HG02981 (cell line): ENCODE measurements around the gene MLN.
A peak's percentile ranks its signal among the peaks of the same experiment; 100 is the strongest.

Source experiments
- ATAC-seq: cut with Tn5 transposase; IDR thresholded peaks from one replicate; pipeline ENCODE4 v1.9.1; 2021; ENCODE audit warnings: mild to moderate bottlenecking, moderate library complexity; ENCODE audit not compliant: unreplicated experiment

The MLN gene

GRCh38 chr6:33790379-33790778, 13.4 kb downstream of the MLN start:
- ATAC-seq, result no peak

DNA sequence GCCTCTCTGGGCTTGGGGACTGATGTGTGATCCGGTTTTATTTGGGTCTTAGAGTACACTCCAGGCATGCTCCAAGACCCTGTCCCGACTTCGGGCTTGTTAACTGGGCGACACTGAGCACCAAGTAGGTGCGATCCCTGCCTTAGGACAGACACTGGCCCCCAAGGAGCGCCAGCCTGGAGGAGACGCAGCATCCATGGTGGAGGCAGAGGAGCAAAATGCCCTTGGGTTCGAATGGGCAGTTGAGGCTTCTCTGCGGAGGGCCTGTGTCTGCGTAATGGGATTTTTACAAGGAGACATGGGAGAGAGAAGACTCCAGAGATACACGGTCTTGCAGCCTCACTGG, 14.3 kb downstream of the MLN start:
- no peak for ATAC-seq

DNA sequence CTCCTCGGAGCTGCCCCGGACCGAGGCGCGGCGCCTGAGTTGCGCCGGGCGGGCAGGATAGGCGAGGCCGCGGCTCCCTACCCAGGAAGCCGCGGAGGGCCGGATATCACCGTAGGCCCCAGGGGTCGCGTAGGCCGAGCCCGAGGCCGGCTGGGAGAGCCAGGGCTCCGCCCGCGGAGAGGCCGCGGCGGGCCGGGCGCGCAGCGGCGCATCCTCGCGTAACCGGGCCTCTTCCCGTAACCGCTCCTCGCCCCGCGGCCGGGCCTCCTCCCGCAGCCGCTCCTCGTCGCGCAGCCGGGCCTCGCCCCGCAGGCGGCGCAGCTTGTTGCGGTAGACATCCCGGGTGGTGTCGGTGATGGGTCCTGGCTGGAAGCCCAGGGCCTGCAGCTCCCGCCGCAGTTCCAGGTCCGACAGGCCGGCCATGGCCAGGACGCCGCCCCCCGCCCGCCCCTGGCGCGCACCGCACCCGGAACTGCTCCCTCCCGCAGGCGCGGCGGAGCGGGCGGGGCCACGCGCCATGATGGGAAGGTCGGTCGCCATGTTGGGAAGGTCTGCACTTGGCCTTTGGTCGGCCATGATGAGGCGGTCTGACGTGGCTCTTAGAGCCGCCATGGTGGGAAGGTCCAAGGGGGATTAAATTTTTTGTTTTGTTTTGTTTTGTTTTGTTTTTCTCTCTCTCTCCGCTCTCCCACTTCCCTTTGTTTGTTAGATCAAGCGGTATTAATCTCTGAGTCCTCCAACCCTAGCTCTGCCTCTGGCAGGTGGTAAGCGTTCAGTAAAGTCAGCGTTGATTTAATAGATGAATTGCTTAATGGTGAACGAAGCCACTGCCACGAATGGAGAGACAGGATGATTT, 14.9 kb downstream of the MLN start, which contains the start of gene LEMD2:
Gene LEMD2, minus strand, starts transcription at position 437 of the 856 bp plus-strand sequence. Its CDS starts 14 bp downstream, at position 423.
- ATAC-seq, result peak; percentile 85

GRCh38 chr6:33787954-33788693, 15.7 kb downstream of the MLN start:
- ATAC-seq, result peak; percentile 36

DNA sequence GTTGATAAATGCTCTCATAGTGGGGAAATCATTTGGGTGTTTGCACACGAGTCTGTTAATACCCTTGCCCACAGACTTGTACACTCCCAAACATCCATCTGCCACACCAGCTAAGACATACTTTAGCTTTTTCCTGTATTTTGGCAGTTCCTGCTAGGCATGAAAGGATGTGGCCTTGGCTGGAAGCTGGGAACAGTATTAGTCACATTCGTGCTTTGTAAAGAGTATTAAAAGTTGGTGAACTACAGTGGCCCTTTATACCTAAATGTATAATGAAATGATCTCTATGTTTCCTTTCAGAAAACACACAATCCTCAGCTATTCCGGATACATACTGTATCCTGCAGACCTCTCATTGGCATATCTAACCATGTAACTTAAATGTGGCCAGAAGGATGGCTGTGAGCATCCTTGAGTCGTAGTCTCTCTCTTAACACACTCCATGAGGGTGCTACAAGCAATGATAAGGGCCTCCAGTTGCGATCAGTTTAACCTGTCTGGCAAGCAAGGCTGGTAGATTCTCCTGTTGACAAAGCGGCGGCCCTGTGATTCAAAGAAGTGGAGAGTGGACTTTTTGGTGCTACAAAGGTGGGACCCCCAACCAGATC, 16.4 kb downstream of the MLN start:
- ATAC-seq, result no peak

- no peak for ATAC-seq
Observed at GRCh38 chr6:33786736-33787135, 17.1 kb downstream of the MLN start.

- ATAC-seq, result no peak
Observed at GRCh38 chr6:33785778-33786177, 18.0 kb downstream of the MLN start.

DNA sequence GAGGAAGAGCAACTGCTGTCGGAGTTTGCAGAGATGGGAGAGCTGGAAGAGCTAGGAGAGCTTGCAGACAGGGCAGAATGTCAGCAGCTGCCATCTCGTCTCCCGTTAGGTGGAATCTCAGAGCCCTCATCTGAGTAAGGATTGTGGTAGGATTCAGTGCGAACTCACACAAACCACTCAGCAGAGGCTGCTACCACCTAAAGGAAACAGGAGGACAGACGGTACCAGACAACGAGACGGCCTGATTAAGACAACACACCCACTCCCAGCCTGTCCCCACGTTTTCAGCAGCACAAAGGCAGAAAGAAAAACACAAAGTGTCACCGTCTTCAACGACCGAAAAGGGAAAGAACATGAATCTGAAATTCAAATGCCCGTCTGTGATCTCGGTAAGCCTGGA, 19.0 kb downstream of the MLN start:
- ATAC-seq, result no peak

DNA sequence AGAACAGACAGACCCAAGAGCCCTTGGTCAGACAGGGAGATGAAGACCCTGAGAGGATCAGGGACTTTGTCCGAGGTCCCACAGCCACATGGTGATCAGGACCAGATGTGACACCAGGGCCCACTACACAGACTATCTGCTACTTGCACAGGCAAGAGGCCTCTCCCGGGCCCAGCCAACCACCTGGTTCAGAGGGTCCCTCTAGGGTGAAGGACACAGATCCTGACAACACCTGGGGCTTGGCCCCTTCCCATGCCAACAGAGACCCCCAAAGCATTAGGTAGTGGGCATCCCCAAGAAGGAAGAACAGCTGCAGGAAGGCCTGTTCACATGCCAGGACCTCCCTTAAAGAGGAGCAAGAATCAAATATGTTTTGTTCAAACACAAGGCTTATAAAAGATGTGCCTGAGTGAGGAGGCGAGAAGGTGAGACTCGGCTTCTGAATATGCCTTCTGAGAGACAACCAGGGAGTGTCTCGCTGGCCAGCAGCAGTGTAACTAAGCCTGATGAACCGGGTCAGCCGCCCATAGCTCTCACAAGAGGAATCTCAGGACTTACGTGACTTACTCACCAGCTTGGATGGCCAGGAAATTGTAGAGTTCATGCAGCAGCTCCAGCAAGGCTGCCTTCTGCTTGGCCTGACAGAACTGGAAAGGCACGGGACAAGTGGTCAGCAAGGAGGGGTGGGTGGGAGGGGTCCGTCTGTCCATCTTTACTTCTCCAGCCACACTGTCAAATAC, 19.9 kb downstream of the MLN start:
- no peak for ATAC-seq

- ATAC-seq, result no peak
Observed at GRCh38 chr6:33782561-33782960, 21.2 kb downstream of the MLN start.

GRCh38 chr6:33781131-33781975, 22.4 kb downstream of the MLN start:
- ATAC-seq, result no peak

DNA sequence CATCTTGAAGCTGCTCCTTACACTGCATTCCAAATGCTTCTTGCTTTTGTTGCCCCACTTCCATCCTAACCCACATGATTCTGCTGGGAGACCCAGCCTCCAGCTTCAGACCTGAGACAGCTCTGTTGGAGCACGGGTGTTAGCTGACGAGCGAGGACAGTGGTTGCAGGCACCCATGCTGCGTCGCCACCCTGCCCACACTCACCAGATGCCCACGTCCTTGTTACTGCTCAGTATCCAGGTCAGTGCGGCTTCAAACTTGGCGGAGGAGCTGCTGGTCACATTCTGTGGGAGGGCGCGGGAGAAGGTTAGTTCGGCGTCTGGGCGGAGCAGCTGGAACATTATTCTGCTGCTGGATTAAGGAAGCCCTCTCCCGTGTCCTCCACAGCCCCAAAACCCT, 23.9 kb downstream of the MLN start:
- ATAC-seq, result no peak

GRCh38 chr6:33779290-33779689, 24.5 kb downstream of the MLN start:
- ATAC-seq, result no peak

DNA sequence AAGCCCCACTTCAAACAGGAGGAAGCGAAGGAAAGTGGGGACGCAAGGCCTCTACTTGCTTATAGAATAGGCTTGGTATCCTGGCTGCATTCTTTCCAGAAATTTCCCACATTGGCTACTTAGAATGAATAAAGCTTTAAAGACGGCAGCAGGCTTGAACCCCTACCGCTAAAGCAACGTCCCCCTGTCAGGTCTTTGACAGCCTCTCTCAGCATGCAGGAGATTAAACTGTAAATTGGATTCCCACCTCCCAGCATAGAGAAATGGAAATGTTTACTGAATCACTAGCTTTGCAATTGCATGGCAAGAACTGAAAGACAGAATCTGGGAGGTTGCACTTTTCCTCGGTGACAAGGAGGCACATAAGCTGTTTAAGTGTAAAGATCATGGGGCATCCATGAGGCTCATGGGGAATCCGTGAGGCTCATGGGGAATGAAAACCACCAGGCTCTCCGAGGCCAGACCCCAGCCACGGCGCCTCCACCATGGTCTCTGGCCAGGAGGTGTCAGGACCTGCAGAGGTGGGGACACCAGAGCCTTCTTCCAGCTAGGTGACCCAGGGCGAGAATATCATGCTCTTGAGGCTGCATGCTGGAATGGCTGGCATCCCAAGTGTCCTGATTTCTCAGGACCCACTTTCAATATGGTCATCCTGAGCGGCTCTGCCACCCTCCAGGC, 25.2 kb downstream of the MLN start:
- no peak for ATAC-seq

- ATAC-seq, result no peak
Observed at GRCh38 chr6:33777398-33778388, 26.1 kb downstream of the MLN start.

DNA sequence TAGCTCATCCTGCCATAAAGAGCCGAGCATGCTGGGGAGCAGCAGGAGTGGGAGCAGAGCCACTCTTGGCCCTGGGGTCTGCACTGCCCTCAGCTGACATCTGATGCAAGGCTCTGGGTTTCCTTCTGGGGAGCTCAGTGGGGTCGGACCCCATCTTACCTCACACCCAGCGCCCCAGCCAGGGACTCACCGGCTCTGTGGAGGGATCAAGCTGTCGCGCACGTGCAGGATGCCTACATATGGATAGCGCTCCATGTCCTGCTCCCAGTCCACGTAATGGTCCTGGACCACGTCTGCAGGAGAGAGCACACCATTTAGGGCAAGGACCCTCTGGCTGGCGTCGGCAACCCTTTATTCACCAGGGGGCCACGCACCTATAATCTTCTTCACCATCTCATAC, 27.0 kb downstream of the MLN start:
- no peak for ATAC-seq

DNA sequence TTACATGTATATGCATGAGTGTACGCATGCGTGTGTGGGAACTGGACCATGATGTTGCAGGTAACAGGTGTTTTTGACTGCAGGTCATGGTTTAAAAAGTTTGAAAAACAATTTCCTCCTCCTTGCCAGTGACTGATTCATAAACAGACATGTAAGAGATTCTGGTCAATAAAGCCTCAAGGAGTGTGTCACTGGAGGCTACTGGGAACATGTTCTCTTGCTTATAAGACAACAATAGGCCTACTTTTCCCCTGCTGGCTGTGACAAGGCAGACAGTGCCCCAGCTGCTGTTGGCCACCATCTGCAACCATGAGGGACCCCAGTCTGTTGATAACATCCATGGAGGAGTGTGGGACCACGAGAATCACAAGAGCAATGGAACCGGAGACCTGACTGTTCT, 27.6 kb downstream of the MLN start:
- no peak for ATAC-seq

DNA sequence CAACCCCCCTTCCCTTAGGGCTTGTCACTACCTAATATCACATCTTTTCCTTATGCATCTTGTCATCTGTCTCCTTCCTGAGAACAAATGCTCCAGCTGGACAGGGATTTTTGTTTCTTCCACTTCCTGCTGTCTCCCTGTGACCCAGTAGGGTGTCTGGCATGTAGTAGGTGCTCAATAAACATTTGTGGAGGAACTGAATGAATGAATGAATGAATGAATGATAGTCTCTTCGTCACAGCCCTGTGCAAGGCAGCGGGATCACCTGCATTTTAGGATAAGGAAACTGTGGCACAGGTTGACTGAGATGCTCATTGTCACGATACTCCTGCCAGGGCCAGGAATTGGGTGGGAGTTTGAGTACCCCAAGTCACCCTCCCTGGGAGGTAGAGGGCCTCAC, 29.0 kb downstream of the MLN start:
- no peak for ATAC-seq
